ENCODE data around the gene ENTR1. TPM values are rescaled to one million over a fixed set of nuclear protein-coding genes. Genes with fewer than 3 reads are reported as not detected.

ENTR1 gene
- total RNA-seq, 1 experiment from 2014 or later, result 107 TPM

GRCh38 chr9:136379401-136379800 lies 31.0 kb downstream of the ENTR1 start:
- DNase-seq (ENCODE audit: extremely low read depth, low read depth), result no peak

DNA sequence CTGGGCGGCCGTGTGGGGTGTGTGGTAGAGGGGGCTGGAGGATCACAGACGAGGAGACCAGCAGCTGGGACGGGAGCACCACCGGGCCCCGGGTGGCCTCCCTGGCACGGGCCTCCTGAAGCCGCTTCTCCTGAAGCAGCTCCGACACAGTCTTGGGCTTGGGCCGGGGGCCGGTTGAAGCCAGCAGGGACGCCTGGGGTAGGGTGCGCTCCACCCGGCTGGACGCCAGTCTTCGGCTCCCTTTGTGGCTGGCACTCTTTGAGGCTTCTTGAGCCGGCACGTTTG lies 31.5 kb downstream of the ENTR1 start:
- DNase-seq (ENCODE audit: extremely low read depth, low read depth), result no peak

GRCh38 chr9:136378170-136379002 lies 32.0 kb downstream of the ENTR1 start:
- no peak for DNase-seq (ENCODE audit: extremely low read depth, low read depth)

DNA sequence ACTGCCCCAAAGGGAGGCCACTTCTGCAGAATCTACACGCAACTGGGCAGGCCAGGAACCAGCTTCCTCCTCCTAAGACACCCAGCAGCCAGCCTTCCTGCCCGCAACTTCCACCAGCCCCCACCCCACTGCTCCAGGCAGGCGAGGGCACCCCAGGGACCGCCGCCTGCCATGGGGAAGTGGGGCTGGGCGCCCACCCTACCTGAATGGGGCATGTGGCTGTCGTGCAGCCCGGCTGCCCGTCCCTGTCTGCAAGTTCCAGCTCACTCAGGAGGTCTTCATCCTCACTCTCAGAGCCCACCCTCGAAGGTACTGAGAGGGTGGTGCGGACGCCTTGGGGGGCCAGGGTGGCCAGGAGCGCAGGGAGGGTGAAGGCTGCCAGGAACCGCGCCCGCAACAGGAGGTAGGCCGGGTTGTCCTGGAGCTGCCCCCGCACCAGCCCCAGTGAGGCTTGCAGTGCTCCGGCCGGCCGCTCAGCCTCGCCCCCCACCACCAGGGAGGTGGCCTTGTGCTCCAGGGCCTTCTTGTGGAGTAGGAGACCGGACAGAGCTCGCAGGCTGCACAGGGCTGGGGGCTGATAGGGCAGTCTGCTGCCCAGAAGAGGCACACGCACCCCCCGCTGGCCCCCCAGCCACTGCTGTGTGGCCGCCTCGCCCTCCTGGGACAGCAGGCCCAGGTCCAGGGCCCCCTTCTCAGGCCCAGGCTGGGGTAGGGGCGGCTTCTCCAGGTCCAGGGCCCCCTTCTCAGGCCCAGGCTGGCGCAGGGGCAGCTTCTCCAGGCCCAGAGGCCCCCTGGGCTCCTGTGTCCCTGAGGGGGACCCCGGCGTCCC lies 32.9 kb downstream of the ENTR1 start:
- no peak for DNase-seq (ENCODE audit: extremely low read depth, low read depth)

GRCh38 chr9:136376457-136376856 lies 34.0 kb downstream of the ENTR1 start:
- no peak for DNase-seq (ENCODE audit: extremely low read depth, low read depth)

DNA sequence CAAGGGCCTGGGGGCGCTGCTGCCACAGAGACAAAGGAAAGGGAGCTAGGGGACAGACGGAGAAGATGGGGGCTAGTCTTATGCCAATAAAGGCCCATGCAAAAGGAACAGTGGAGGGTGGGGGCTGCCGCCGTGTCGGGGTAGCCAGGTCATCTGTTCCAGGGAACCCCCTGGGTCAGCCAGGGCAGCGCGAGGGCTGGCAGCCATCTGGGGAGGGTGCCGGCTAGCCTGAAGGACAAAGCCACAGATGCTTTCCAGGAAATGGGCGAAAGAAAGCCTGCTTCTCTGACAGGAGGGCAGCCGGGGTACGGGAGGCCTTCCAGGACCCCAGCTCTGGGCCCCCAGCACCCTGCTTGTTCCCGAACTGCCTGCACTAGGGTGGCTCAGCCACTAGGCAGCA lies 35.3 kb downstream of the ENTR1 start:
- no peak for DNase-seq (ENCODE audit: extremely low read depth, low read depth)

DNA sequence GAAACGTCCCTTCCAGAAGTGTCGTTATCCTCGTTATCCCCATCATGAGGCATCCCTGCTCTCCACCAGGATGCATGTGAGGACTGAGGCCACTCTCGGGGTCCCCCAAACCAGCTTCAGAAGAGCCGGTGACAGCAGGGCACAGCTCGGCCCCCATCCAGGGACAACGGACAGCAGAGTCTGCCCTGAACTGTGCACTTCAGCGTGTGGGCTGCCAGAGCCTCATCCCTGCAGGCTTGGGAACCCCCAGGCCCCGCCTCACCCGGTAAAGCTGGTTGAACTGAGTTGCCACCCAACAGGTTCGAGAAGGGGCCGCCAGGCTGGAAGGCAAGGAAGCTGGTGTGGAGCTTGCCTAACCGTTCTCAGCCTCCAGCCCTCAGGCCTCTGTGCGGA lies 36.2 kb downstream of the ENTR1 start:
- no peak for DNase-seq (ENCODE audit: extremely low read depth, low read depth)

GRCh38 chr9:136373300-136374182 lies 36.9 kb downstream of the ENTR1 start, which contains the start of gene CARD9:
TSS of gene CARD9 (minus strand) at chr9:136373669. CDS start at chr9:136372078, 1,591 bp downstream.
- no peak for DNase-seq (ENCODE audit: extremely low read depth, low read depth)

DNA sequence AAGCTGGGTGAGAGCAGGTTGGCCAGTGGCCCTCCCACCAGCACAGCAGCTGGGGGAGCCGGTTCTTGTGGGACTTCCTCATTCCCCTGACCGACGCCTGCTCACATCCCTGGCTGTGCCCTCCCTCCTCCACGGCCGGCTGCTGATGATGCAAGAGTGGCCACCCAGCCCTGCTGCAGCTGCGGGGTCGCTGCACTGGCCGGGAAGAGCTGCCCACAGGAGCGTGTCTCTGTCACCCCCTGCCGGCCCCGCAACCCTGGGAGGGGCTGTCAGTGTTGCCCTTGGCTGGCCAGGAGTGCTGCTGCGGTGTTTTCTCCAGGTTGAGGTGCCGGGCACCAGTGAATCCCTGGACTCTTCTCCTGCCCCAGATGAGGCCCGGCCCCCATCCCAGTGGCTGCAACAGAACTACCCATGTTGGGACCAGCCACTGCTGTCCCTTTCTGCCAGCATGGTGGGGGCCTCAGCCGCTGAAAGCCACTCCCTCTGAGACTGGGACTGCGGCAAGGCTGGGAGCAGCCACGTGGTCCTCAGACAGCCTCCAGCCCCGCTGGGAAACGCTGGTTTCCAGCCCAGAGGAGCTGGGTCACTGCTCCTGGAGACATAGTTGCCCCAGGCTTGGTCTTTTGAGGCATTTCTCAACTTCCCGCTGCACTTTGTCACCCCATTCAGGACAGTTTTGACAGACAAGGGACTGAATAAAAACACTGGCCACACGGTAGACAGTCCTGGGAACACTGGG lies 37.7 kb downstream of the ENTR1 start:
- no peak for DNase-seq (ENCODE audit: extremely low read depth, low read depth)

DNA sequence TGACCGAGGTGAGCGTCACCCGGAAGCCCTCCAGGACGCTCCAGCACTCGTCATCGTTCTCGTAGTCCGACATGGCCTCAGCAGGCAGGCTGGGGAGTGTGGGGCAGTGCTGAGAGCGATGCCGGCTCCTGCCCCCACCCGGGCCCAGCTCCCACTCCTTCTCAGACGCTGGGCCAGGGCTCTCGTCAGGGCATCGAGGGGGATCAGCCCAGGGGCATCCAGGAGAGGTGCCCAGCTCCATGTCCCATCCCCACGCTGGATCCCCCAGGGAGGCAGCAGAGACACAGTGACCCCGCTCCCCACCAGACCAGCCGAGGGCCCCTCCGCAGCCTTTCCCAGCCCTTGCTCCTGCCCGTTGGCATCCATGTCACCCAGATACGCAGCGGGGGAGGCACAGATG lies 38.4 kb downstream of the ENTR1 start:
- DNase-seq (ENCODE audit: extremely low read depth, low read depth), result no peak

- no peak for DNase-seq (ENCODE audit: extremely low read depth, low read depth)
These were observed 38.9 kb downstream of the ENTR1 start for GRCh38 chr9:136371533-136371880.

GRCh38 chr9:136370687-136371532 lies 39.5 kb downstream of the ENTR1 start:
- no peak for DNase-seq (ENCODE audit: extremely low read depth, low read depth)

GRCh38 chr9:136370037-136370436 lies 40.4 kb downstream of the ENTR1 start:
- no peak for DNase-seq (ENCODE audit: extremely low read depth, low read depth)

- no peak for DNase-seq (ENCODE audit: extremely low read depth, low read depth)
These were observed 42.2 kb downstream of the ENTR1 start for GRCh38 chr9:136368190-136368589.

DNA sequence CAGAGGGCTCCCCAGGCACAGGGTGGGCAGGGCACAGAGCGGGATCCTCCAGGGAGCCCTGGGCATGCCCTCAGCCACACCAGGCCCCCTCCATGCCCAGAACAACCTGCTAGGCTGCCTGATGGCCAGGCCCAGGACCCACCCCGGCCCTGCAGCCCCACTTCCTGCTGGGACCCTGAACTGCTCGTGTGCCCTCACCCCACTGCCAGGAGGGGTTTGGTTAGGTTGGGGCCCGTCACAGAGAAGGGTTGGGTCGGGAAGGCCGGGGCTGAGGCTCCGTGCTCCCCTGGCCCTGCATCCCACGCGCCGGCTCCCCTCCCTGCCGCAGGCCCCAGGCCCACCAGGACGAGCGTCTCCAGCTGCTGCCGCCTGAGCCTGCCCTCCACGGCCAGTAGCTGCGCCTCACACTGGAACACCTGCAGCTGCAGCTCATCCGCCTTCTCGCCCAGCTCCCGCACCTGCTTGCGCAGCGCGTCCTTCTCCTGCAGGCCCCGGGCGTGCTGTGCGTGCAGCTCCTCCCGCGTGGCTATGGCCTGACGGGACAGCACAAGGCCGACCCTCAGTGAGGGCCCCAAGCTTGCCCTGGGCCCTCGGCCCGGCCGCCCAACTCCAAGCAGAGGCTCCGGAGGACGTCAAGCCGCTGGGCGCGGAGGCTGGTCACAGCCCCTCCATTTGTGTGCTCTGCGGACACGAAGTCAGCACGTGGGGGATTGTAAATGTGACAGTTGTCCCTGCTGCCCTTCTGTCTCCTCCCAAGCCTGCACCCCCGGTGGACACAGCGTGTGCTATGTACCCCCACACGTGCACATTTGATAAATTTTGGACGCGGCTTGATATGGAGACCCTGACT lies 42.9 kb downstream of the ENTR1 start:
- DNase-seq (ENCODE audit: extremely low read depth, low read depth), result no peak

DNA sequence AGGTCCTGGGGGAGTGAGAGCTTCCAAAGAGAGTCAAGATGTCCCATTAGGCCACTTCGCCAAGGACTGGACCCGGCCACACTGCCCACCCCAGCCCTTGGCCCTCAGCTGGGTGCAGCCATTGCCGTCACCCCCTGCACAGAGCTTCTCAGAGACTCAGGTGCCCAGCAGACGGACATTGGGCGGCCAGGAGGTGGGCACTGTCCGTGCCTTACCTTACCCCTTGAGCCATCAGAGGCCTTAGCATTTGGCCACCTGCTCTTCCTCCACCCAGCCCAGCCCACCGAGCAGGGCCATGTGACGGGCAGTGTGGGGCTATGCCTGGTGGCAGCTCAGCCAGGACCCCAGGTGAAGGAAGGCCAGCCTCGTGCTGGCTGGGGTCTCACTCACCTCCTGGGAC lies 43.6 kb downstream of the ENTR1 start:
- DNase-seq (ENCODE audit: extremely low read depth, low read depth), result no peak

GRCh38 chr9:136365775-136366222 lies 44.6 kb downstream of the ENTR1 start:
- DNase-seq (ENCODE audit: extremely low read depth, low read depth), result no peak

DNA sequence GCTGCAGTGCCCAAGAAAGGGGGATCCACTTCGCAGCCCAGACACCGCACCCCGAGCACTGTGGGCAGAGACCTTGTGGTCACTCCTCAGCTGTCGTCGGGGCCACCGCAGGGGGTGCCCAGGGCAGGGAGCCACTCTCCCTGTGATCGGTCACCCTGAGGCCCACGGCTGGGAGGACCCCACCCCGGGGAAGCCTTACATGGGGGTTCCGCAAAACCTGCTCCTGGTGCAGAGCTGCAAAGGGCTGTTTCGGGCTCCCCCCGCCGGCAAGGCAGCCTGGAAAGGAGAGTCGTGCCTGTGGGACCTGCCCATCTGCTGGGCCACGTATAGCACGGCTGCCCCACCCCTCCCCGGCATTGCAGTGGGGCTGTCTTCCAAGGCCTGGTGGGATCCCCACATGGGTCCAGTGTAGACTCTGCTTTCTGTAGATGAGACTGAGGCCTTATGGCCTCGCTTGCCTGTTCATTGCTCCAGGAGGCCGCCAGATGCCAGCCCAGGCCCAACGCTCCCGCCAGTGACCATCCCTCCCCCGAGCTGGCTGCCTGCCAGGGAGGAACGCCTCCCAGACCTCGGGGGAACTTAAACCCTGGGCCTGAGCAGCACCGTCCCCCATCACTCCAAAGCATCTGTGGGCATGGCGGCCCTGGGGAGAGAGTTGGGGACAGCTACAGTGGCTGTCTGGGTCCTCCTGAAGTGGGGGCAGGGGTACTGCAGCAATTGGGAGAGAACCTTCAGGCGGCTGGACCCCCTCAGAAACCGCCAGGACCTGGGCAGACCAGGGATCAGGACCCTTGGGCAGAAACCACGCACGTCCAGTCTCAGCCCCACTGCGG lies 45.3 kb downstream of the ENTR1 start:
- no peak for DNase-seq (ENCODE audit: extremely low read depth, low read depth)

Measured in NCI-H460 (cell line).